A673 (cell line): ENCODE data around the gene VWF. TPM values are rescaled to one million over a fixed set of nuclear protein-coding genes. Genes with fewer than 3 reads are reported as not detected.

Experiments
- BruUV-seq: library from RNA; stranded (reverse); fragments of 400-500 nt; replicated peaks from 2 replicates; lab custom pipeline; 2021; lab: Mats Ljungman, UMichigan
- CTCF ChIA-PET: fragments of 300-600 bp; sonication (Branson Sonifier 250); formaldehyde crosslinking; loops from one replicate; lab custom pipeline; 2022; ENCODE audit warnings: antibody characterized with exemption; lab: Charles Lee
- POLR2A ChIA-PET: fragments of 300-600 bp; sonication (Branson Sonifier 250); formaldehyde crosslinking; loops from one replicate; lab custom pipeline; 2022; ENCODE audit warnings: antibody characterized with exemption; ENCODE audit not compliant: low non-redundant PET; lab: Charles Lee
- DNase-seq: peaks from one replicate; pipeline ENCODE4 v3.0.0-alpha.2; 2015; ENCODE audit warnings: low spot score
- H3K27ac ChIP-seq: fragments of 200-600 bp; sonication (generic); 2 replicates; pipeline ENCODE4 v1.5.1; 2016; ENCODE audit warnings: mixed run types, low read depth, mild to moderate bottlenecking, mixed read lengths, antibody characterized with exemption, low read length; ENCODE audit not compliant: poor library complexity, severe bottlenecking
- H3K27me3 ChIP-seq: fragments of 200-600 bp; sonication (generic); replicated peaks from 2 replicates; pipeline ENCODE4 v1.6.1; 2017; ENCODE audit warnings: mixed run types, low read depth, mild to moderate bottlenecking, mixed read lengths, antibody characterized with exemption, low read length; ENCODE audit not compliant: insufficient read depth, poor library complexity
- H3K36me3 ChIP-seq: fragments of 200-600 bp; sonication (generic); 2 replicates; pipeline ENCODE4 v1.6.1; 2016; ENCODE audit warnings: mixed run types, mild to moderate bottlenecking, mixed read lengths, antibody characterized with exemption, low read length; ENCODE audit not compliant: insufficient read depth, poor library complexity, severe bottlenecking
- H3K4me1 ChIP-seq: fragments of 200-600 bp; sonication (generic); 2 replicates; pipeline ENCODE4 v1.6.1; 2017; ENCODE audit warnings: mixed run types, mild to moderate bottlenecking, mixed read lengths, antibody characterized with exemption, low read length; ENCODE audit not compliant: insufficient read depth, poor library complexity, severe bottlenecking
- H3K4me3 ChIP-seq: fragments of 200-600 bp; sonication (generic); 2 replicates; pipeline ENCODE4 v1.5.1; 2016; ENCODE audit warnings: low read depth, mixed run types, mild to moderate bottlenecking, mixed read lengths, low read length; ENCODE audit not compliant: poor library complexity, severe bottlenecking
- H3K9me3 ChIP-seq: fragments of 200-600 bp; sonication (generic); 2 replicates; pipeline ENCODE4 v1.6.1; 2016; ENCODE audit warnings: mixed run types, low read depth, mild to moderate bottlenecking, mixed read lengths, antibody characterized with exemption, low read length; ENCODE audit not compliant: poor library complexity, severe bottlenecking
- EZH2 ChIP-seq: fragments of 200-600 bp; sonication (generic); IDR thresholded peaks from 2 replicates; pipeline ENCODE4 v1.6.1; 2017; ENCODE audit warnings: borderline replicate concordance, low read depth, mild to moderate bottlenecking, mixed read lengths, antibody characterized with exemption, low read length; ENCODE audit not compliant: poor library complexity, severe bottlenecking
- intact Hi-C: fragments of 100-400 bp; cut with micrococcal nuclease; formaldehyde crosslinking; loops from one replicate; pipeline ENCODE4 v1.10.0; 2022; ENCODE audit not compliant: unreplicated experiment
- total RNA-seq: library from RNA; stranded (reverse); gene quantifications from 2 replicates; pipeline ENCODE4 v1.2.3, GENCODE V29; 2021
- TF ChIP-seq, protein P1 (sequence below): fragments of 300-800, 200-600 bp; sonication (generic); conservative IDR thresholded peaks from 2 replicates; pipeline ENCODE4 v1.5.1; 2017; ENCODE audit warnings: low read depth, mild to moderate bottlenecking, antibody characterized with exemption, low read length, moderate library complexity, mixed read lengths

VWF gene
- total RNA-seq, 1 experiment from 2014 or later, result not detected

DNA sequence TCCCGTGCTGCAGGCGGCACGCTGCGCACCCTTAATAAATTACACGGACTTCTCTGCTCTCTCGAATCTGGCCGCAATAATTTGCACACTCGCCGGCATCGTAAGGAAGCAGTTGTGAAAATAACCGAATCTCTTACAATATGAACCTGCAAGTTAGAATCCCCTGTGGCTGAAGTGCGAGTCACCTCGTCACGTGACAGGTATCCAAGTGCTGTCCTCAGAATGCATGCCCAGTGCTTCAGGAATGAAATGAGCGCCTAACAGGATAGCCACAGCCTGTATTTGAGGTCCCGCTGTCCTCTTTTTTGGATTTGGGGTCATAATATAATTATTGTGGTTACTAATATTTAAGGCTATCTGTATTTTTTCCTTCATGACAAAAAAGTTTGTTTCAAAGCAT, 82.0 kb downstream of the VWF start:
- no TSS peak for BruUV-seq
- H3K9me3 ChIP-seq, result no peaks in the 10 kb centered on the region
- H3K4me3 ChIP-seq, result no peak overlapping the region
- no peak for DNase-seq
- ChIA-PET CTCF (no interaction called here), POLR2A (no interaction called here)
- H3K36me3 ChIP-seq, result no peaks in the 10 kb centered on the region
- H3K27me3 ChIP-seq, result no peaks in the 10 kb centered on the region
- H3K27ac ChIP-seq, result no peak overlapping the region
- H3K4me1 ChIP-seq, result no peaks in the 10 kb centered on the region
- no peak for TF ChIP-seq EZH2
- TF ChIP-seq, protein P1, sequence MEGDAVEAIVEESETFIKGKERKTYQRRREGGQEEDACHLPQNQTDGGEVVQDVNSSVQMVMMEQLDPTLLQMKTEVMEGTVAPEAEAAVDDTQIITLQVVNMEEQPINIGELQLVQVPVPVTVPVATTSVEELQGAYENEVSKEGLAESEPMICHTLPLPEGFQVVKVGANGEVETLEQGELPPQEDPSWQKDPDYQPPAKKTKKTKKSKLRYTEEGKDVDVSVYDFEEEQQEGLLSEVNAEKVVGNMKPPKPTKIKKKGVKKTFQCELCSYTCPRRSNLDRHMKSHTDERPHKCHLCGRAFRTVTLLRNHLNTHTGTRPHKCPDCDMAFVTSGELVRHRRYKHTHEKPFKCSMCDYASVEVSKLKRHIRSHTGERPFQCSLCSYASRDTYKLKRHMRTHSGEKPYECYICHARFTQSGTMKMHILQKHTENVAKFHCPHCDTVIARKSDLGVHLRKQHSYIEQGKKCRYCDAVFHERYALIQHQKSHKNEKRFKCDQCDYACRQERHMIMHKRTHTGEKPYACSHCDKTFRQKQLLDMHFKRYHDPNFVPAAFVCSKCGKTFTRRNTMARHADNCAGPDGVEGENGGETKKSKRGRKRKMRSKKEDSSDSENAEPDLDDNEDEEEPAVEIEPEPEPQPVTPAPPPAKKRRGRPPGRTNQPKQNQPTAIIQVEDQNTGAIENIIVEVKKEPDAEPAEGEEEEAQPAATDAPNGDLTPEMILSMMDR, result no peak
- intact Hi-C loops, result no loop called here

- intact Hi-C loops, result loop anchor here (2.0 kb wide), 1 partner anchor 77 kb away; no protein-coding TSS in a partner anchor
- POLR2A ChIA-PET, result no interaction called here
- TF ChIP-seq, protein P1, result no peak
- no peak for TF ChIP-seq EZH2
- no peak for DNase-seq
- Histone ChIP-seq H3K9me3 (no peaks in the 10 kb centered on the region), H3K27ac (no peak overlapping the region), H3K27me3 (no peaks in the 10 kb centered on the region), H3K36me3 (no peaks in the 10 kb centered on the region), H3K4me3 (no peak overlapping the region), H3K4me1 (no peaks in the 10 kb centered on the region)
- BruUV-seq, result no TSS peak
- CTCF ChIA-PET, result no interaction called here
Measured at GRCh38 chr12:6041891-6042290, 82.6 kb downstream of the VWF start.

- Histone ChIP-seq H3K27me3 (no peaks in the 10 kb centered on the region), H3K36me3 (no peaks in the 10 kb centered on the region), H3K4me1 (no peaks in the 10 kb centered on the region), H3K4me3 (no peak overlapping the region), H3K9me3 (no peaks in the 10 kb centered on the region), H3K27ac (no peak overlapping the region)
- TF ChIP-seq EZH2, result no peak
- TF ChIP-seq, protein P1, result no peak
- intact Hi-C loops, result loop anchor here (2.0 kb wide), 1 partner anchor 76 kb away; no protein-coding TSS in a partner anchor
- BruUV-seq, result no TSS peak
- CTCF ChIA-PET, result no interaction called here
- POLR2A ChIA-PET, result no interaction called here
- no peak for DNase-seq
Measured at GRCh38 chr12:6040815-6041214, 83.7 kb downstream of the VWF start.
